Ovary (tissue), 3 donors: Measurements from ENCODE around the gene GPC6.

ENCODE experiments used
- CTCF ChIP-seq, 3 donors: fragments of 450-650 bp in 2 of 3; fragments of 200-600 bp in 1 of 3; IDR thresholded peaks; one replicate each; pipeline versions ENCODE4 v1.5.1 to v1.8.0; 2016 to 2022; ENCODE audit warnings: antibody characterized with exemption in 3 of 3, mild to moderate bottlenecking in 1 of 3
- EP300 ChIP-seq: sonication (generic); formaldehyde crosslinking; IDR thresholded peaks from one replicate; pipeline ENCODE4 v1.6.1; 2017; ENCODE audit warnings: antibody characterized with exemption
- POLR2A ChIP-seq: fragments of 450-650 bp; IDR thresholded peaks from one replicate; pipeline ENCODE4 v1.6.1; 2017; ENCODE audit warnings: antibody characterized with exemption, mild to moderate bottlenecking, moderate library complexity
- donor health status: DM: no; HTN: no; CAD: no.

DNA sequence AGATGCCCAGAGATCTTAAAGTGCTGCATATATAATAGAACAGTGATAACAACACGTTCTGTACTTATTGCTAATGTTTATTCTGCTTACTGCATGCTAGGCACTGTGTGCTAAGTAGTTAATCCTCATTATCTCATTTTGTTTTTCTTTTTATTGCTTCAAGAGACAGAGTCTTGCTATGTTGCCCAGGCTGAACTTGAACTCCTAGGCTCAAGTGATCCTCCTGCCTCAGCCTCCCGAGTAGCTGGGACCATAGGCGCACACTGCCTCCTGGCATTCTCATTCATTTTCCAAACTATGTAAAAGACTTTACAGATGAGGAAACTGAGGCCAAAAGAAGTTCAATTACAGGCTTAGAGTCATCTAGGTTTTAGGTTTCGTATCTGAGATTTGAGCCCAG, 548.4 kb downstream of the GPC6 start:
- TF ChIP-seq CTCF (IDR thresholded peaks at IDR 0.05) (no peak), POLR2A (no peak), EP300 (no peak)
